Measurements from ENCODE around the gene CEACAM4. TPM values are rescaled to one million over a fixed set of nuclear protein-coding genes. Genes with fewer than 3 reads are reported as not detected.

The CEACAM4 gene
- total and polyA plus RNA-seq, 2 of the 8 experiments (the other 6 are each of a cell fraction or from before 2014, with no cell fraction given): not detected

GRCh38 chr19:41671486-41671885 is 44.6 kb upstream of the CEACAM4 start:
- Histone ChIP-seq H3K27ac (ENCODE audit: low read depth, low read length) (no peak overlapping the region), H3K9me3 (ENCODE audit: insufficient read depth in 2 of 2, low read depth in 1 of 2, low read length in 1 of 2) (peaks cover 64 to 83% of the 10 kb centered on the region in 2 experiments), H2BK120ac (replicated peaks; ENCODE audit: low read depth, low read length) (no peak overlapping the region), H3K27me3 (replicated peaks in 1 of 4; ENCODE audit: control insufficient read depth in 3 of 4, extremely low read depth in 1 of 4, insufficient read depth in 3 of 4, low read length in 3 of 4) (no peaks in the 10 kb centered on the region), H2BK5ac (ENCODE audit: low read depth, low read length) (no peak overlapping the region), H3K23ac (ENCODE audit: insufficient read length) (no peak overlapping the region), H4K91ac (replicated peaks; ENCODE audit: insufficient read length, low read length) (no peak overlapping the region), H3K18ac (ENCODE audit: extremely low read depth, low read length) (no peak overlapping the region), H3K14ac (ENCODE audit: insufficient read length) (no peak overlapping the region), H4K5ac (ENCODE audit: insufficient read length, low read depth, low read length) (no peak overlapping the region), H4K20me1 (replicated peaks in 1 of 2; ENCODE audit: control insufficient read depth in 1 of 2, insufficient read depth in 2 of 2, low read length in 2 of 2) (no peaks in the 10 kb centered on the region), H3K4me1 (replicated peaks in 1 of 4; ENCODE audit: control insufficient read depth in 3 of 4, insufficient read depth in 4 of 4, low read length in 3 of 4) (no peaks in the 10 kb centered on the region), H4K8ac (ENCODE audit: extremely low read depth, insufficient read depth, low read length) (no peak overlapping the region), H2BK15ac (ENCODE audit: low read length) (no peak overlapping the region), H2BK12ac (ENCODE audit: low read depth, low read length) (no peak overlapping the region), H3K79me2 (ENCODE audit: control insufficient read depth in 1 of 2, insufficient read depth in 2 of 2, low read length in 2 of 2) (no peaks in the 10 kb centered on the region), H3K4me2 (ENCODE audit: insufficient read depth in 1 of 2, low read depth in 2 of 2, low read length in 2 of 2) (no peak overlapping the region), H3K79me1 (ENCODE audit: low read depth, low read length) (no peaks in the 10 kb centered on the region; the same call in 1 of the 2 replicates), H2AFZ (ENCODE audit: low read length) (no peak overlapping the region), H3K4me3 (ENCODE audit: extremely low read depth in 1 of 4, insufficient read depth in 2 of 4, low read depth in 3 of 4, low read length in 4 of 4) (no peak overlapping the region), H3K4ac (replicated peaks; ENCODE audit: insufficient read length, low read depth, low read length) (no peak overlapping the region), H3K23me2 (ENCODE audit: low read depth, low read length) (no peaks in the 10 kb centered on the region), H2BK20ac (ENCODE audit: low read length) (no peak overlapping the region), H3K9ac (replicated peaks in 1 of 4; ENCODE audit: extremely low read depth in 1 of 4, low read depth in 3 of 4, low read length in 3 of 4) (no peak overlapping the region), H3K36me3 (ENCODE audit: control insufficient read depth in 2 of 4, insufficient read depth in 4 of 4, low read length in 3 of 4) (no peaks in the 10 kb centered on the region), H2AK5ac (ENCODE audit: low read depth, low read length) (no peak overlapping the region), H3K56ac (replicated peaks; ENCODE audit: insufficient read length, low read depth, low read length) (no peak overlapping the region)
- FAIRE-seq (no peak), DNase-seq (ENCODE audit: low read depth in 1 of 2, low spot score in 2 of 2) (no peak)
- WGBS, 2 experiments (ENCODE audit: extremely low coverage in 1 of 2, insufficient coverage in 1 of 2, insufficient read length in 1 of 2, insufficient replicate concordance in 2 of 2, low coverage in 1 of 2, low lambda C conversion rate in 2 of 2, missing lambda C conversion rate in 1 of 2): 70% methylated on average over 5 of the region's 5 CpGs; no CpG with 5 or more reads in 1 of the 2 experiments
- ChIA-PET POLR2A (ENCODE audit: partially characterized antibody) (no interaction called here), CTCF (ENCODE audit: partially characterized antibody) (no interaction called here)
- TF ChIP-seq, protein P1, sequence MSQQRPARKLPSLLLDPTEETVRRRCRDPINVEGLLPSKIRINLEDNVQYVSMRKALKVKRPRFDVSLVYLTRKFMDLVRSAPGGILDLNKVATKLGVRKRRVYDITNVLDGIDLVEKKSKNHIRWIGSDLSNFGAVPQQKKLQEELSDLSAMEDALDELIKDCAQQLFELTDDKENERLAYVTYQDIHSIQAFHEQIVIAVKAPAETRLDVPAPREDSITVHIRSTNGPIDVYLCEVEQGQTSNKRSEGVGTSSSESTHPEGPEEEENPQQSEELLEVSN (IDR thresholded peaks at IDR 0.05): no peak
- TF ChIP-seq RNF2 (IDR thresholded peaks at IDR 0.05; ENCODE audit: borderline replicate concordance, low read depth, low read length, missing control alignments, poor library complexity, severe bottlenecking) (no peak), EZH2 (IDR thresholded peaks at IDR 0.05; ENCODE audit: low read depth, low read length, severe bottlenecking) (no peak), ATF2 (IDR thresholded peaks at IDR 0.05; ENCODE audit: low read length) (no peak), KDM1A (IDR thresholded peaks at IDR 0.05; ENCODE audit: borderline replicate concordance, low read length) (no peak), MAX (IDR thresholded peaks at IDR 0.05) (no peak), RBBP5 (IDR thresholded peaks at IDR 0.05; ENCODE audit: borderline replicate concordance, low read depth, low read length) (no peak)
